Fibroblast of mammary gland (primary cell): ENCODE results near the gene TMEM248.
"Not testable (repeated sequence)": the region's sequence is repeated elsewhere in the genome, so short reads cannot be mapped to it uniquely, and the experiment has no call there.

Experiments used
- DNase-seq: peaks from one replicate; pipeline ENCODE4 v3.0.0-alpha.2; 2010; ENCODE audit warnings: low read depth
- H3K4me3 ChIP-seq: 2 replicates; pipeline ENCODE4 v1.5.1; 2011; ENCODE audit warnings: low read depth, mild to moderate bottlenecking, low read length, moderate library complexity; ENCODE audit not compliant: control insufficient read depth
- TF ChIP-seq, protein P1 (sequence below): conservative IDR thresholded peaks from 2 replicates; pipeline ENCODE4 v1.5.1; 2011; ENCODE audit warnings: low read depth, low read length, inconsistent platforms; ENCODE audit not compliant: control insufficient read depth, insufficient read depth

Gene TMEM248

DNA sequence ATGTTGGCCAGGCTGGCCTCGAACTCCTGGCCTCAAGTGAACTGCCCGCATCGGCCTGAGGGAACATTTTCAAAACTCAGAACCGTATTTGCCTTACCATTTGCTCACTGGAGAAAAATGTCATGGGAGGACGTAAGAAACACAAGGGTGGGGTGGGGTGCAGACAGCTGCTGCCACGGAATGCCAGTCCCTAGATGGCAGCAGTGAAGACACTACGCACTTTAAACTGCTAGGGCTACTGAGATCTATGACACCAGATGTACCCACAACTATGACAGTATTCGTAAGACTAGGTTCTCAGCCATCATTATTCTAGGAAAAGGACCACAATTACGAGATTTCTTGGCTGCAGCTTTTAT, 73.6 kb downstream of the TMEM248 start:
- peak overlapping the region; percentile 65 for H3K4me3 ChIP-seq
- TF ChIP-seq, protein P1, sequence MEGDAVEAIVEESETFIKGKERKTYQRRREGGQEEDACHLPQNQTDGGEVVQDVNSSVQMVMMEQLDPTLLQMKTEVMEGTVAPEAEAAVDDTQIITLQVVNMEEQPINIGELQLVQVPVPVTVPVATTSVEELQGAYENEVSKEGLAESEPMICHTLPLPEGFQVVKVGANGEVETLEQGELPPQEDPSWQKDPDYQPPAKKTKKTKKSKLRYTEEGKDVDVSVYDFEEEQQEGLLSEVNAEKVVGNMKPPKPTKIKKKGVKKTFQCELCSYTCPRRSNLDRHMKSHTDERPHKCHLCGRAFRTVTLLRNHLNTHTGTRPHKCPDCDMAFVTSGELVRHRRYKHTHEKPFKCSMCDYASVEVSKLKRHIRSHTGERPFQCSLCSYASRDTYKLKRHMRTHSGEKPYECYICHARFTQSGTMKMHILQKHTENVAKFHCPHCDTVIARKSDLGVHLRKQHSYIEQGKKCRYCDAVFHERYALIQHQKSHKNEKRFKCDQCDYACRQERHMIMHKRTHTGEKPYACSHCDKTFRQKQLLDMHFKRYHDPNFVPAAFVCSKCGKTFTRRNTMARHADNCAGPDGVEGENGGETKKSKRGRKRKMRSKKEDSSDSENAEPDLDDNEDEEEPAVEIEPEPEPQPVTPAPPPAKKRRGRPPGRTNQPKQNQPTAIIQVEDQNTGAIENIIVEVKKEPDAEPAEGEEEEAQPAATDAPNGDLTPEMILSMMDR: peak; percentile 16
- DNase-seq: peak; percentile 81

DNA sequence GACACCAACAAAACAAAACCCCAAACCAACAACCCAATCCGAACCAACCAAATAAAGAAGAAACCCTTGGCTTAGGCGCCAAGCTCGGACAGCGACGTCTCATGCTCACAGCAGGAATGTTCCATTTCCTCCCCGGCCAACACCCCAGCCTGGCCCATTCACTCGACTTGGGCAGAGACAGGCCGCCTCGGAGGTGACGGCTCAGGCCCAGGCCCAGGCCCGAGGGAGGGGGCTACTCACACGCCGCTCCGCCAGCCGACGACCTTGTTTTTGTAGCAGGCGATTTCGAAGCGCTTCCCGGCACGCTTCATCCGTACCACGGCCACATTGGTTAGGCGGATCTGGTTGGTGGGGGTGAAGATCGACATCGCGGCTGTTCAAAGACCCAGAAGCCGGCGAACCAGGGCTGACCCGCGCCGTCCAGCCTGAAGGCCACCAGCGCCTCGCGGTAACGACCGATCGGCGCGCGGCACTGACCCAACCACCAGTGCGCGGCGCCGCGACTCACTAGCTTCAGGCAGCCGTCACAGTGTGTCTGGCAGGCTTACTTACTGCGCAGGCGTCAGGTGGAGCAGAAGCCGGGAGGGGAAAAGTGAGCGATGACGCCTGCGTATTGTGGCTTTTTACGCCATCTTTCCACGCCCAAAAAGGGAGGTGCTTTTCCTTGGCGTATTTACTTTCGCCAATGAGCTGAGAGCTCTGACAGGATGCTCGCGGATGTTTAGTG, 74.2 kb downstream of the TMEM248 start, which contains the start of gene SBDS:
Gene SBDS (minus strand): TSS at position 537 of the 727 bp plus-strand sequence. CDS start 169 bp downstream, at position 368.
- H3K4me3 ChIP-seq: peak within 1 kb of the TSS; percentile 65
- peak; percentile 99 for DNase-seq

DNA sequence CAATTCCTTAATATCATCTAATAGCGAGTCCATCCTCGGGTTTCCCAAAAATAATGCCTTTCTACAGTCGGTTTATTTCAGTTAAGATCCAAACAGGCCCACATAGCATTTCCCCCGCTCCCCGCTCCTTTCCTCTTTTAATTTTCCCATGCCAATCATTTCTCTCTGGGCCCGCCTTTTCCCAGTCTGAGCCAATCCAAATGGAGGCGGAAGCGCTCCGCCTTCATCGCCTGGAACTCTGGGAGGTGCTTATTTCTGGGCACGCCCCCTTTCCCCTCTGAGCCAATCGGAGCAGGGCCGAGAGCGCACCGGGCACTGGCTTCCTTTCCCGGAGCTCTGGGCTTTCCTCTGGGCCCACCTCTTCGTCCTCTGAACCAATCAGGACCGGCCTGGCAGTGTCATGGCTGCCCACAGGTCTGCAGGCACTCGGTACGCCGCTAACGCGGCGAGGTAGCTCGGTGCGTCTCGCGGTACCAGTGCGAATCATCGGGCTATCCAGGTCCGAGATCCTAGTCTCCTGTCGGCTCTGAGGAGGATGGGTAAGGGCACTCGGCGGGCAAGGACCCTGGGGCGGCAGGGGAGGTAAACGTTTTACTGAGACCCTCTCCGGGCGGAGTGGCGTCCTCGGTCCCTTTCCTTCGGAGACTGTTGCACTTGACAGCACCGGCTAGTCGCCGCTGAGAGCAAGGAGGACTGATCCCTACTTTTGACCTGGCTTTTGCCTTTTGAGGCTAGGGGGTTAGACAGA, 75.6 kb downstream of the TMEM248 start, which contains the start of gene TYW1:
Gene TYW1 (plus strand): TSS at position 390 of the 748 bp plus-strand sequence. CDS start 146 bp downstream, at position 536.
- H3K4me3 ChIP-seq: peak within 1 kb of the TSS; percentile 87

DNA sequence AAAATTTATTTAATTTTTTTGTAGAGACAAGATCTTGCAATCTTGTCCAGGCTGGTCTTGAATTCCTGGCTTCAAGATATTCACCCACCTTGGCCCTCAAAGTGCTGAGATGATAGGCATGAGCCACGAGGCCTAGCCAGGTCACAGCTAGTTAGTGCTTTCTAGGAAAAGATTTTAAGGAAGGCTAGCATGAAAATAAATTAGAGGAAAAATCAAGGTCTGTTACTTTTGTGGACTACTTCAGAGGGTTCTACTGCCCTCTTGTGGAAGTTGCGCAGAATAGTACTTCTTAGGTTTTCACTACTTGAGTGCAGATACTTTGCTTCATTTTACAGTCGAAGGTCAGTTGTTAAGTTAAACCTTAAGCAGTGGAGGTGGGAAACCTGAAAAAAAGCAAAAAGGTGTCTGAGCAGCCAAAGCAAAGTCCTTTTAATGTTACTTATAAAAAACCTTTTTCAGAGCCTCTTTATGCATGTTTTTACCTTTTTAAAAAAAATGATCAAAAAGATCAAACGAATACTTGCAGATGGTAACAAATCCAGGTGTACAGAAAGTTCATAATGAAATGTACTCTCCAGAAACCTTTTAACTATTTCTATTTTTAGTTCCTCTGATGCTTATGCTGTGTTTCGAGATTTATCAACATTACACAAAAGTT, 79.7 kb downstream of the TMEM248 start:
- not testable (repeated sequence) for H3K4me3 ChIP-seq
- DNase-seq: peak; percentile 34

More for the DNA sequence above, 75.6 kb downstream of the TMEM248 start, which contains the start of gene TYW1:
- peak; percentile 96 for DNase-seq

DNA sequence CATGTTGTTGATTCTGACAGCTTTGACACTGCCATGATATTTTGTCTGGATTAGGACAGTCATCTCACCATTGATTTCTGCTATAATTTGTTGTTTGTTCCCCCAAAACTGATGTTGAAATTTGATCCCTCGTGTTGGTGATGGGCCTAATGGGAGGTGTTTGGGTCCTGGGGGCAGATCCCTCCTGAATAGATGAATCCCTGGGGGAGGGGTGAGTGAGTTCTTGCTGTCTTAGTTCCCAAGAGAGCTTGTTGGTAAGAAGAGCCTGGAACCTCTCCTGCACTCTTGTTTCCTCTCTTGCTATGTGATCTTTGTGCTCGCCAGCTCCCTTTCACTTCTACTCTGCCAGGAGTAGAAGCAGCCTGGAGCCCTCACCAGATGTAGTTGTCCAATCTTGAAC, 83.1 kb downstream of the TMEM248 start:
- not testable (repeated sequence) for H3K4me3 ChIP-seq, DNase-seq

DNA sequence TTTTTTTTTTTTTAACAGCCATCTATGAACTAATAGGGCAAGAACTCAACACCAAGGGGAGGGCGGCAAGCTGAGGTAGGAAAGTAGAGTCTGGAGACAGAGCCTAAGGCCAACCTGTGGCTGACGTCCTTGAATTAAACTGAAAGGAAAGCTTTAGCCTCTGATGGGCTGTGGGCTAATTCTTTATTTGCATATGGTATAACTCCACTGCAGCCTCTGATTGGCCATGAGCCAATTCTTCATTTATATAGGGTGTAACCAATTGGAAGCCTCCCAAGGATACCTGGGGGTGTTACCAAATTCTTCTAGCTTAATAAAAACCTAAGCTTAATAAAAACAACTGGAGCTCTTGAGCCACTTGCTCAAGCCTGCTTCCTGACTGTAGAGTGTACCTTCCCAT, 85.9 kb downstream of the TMEM248 start:
- no peak overlapping the region for H3K4me3 ChIP-seq
- no peak for DNase-seq
- TF ChIP-seq, protein P1: no peak
